Right lobe of liver (tissue), 6 donors: Measurements from ENCODE around the gene BAIAP2. TPM values are rescaled to one million over a fixed set of nuclear protein-coding genes. Genes with fewer than 3 reads are reported as not detected.
"Not testable (repeated sequence)": the region's sequence is repeated elsewhere in the genome, so short reads cannot be mapped to it uniquely, and the experiment has no call there.

Experiments
- ATAC-seq, 4 donors: fragments of 200-7000 bp; cut with Tn5 transposase; one replicate each; pipeline ENCODE4 v1.9.1; 2020; ENCODE audit warnings: mild to moderate bottlenecking in 4 of 4, moderate library complexity in 4 of 4
- DNase-seq, 3 donors: peaks; one replicate each; pipeline ENCODE4 v3.0.0-alpha.2; 2020
- H3K27ac ChIP-seq, 3 donors: fragments of 200-600 bp; one replicate each; pipeline ENCODE4 v1.8.0; 2022
- H3K27me3 ChIP-seq, 2 donors: fragments of 200-600 bp; one replicate each; pipeline ENCODE4 v1.8.0; 2022
- H3K36me3 ChIP-seq, 4 donors: fragments of 200-600 bp; sonication (generic) in 1 of 4; one replicate each; pipeline versions ENCODE4 v1.5.1 to v1.8.0; 2017 to 2022; ENCODE audit warnings: control low read depth in 1 of 4
- H3K4me1 ChIP-seq, 4 donors: fragments of 200-600 bp; sonication (generic) in 1 of 4; one replicate each; pipeline versions ENCODE4 v1.5.1 to v1.8.0; 2017 to 2022; ENCODE audit warnings: control low read depth in 1 of 4
- H3K4me3 ChIP-seq, 3 donors: fragments of 200-600 bp; one replicate each; pipeline ENCODE4 v1.8.0; 2022
- H3K9me3 ChIP-seq, 4 donors: fragments of 200-600 bp; sonication (generic) in 1 of 4; one replicate each; pipeline versions ENCODE4 v1.5.1 to v1.8.0; 2017 to 2022; ENCODE audit warnings: control low read depth in 1 of 4
- POLR2A ChIP-seq: fragments of 450-650 bp; IDR thresholded peaks from one replicate; pipeline ENCODE4 v1.6.1; 2017; ENCODE audit warnings: antibody characterized with exemption, mild to moderate bottlenecking
- WGBS: methylation state at CpG from one replicate; pipeline ENCODE4 v1.1.6; 2018; ENCODE audit warnings: low coverage, low lambda C conversion rate; ENCODE audit not compliant: insufficient coverage; ENCODE audit errors: missing lambda C conversion rate; 5-methylcytosine and 5-hydroxymethylcytosine counted together
- intact Hi-C, 2 donors: fragments of 100-400 bp; cut with DNase I; formaldehyde crosslinking; loops; one replicate each; pipeline versions ENCODE4 v1.11.2 to v1.14.1; 2022
- total RNA-seq, 6 experiments: library from RNA; depleted of rRNA in 2 of 6; stranded (reverse); fragments of >200 nt in 2 of 6; fragmentation: NEBNext Ultra II Directional in 3 of 6; extraction: Animal tissue kit (Norgen Biotek cat#: 25700) in 3 of 6; gene quantifications; one replicate each; pipeline versions ENCODE4 v1.1.0 to v1.2.4, GENCODE V29; 2016 to 2023
- TF ChIP-seq, protein P1 (sequence below), 4 donors: fragments of 200-600 bp in 3 of 4; fragments of 450-650 bp in 1 of 4; IDR thresholded peaks; one replicate each; pipeline versions ENCODE4 v1.5.1 to v1.8.0; 2016 to 2022; ENCODE audit warnings: antibody characterized with exemption in 4 of 4, mild to moderate bottlenecking in 2 of 4
- donor health status: DM: no; HTN: yes; CAD: no.
- donor health status: DM: no; HTN: no; CAD: no.
- donor health status: DM: no; HTN: no; CAD: no.
- donor health status: DM: no; HTN: yes; CAD: no.
- donor health status: DM: no; HTN: yes; CAD: no.

The BAIAP2 gene
- total RNA-seq, 6 experiments from 2014 or later: 46.6 to 139 (median 63.3) TPM

DNA sequence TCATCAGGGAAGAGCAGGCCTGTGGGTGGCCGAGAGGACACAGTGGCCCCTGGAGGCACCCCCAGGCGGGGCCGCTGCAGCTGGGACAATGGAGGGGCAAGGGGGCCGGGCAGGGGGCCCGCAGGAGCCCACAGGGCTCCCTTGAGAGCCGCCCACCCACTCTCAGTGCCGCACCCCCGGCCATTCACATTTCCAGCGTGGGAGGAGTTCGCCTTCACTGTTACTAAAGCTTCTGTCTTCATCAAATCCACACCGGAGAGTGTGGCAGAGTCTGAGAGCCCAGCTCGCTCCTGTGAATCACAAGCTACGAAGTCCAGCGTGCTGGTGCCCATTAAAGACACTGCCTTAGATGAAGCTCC is 109.5 kb downstream of the BAIAP2 start:
- WGBS: 77% methylated on average over 4 of the region's 14 CpGs
- Histone ChIP-seq H3K27ac (no peak overlapping the region), H3K4me1 (peaks cover 0 to 7% (median 0%) of the 10 kb centered on the region in 4 donors), H3K36me3 (no peaks in the 10 kb centered on the region), H3K9me3 (no peaks in the 10 kb centered on the region), H3K4me3 (no peak overlapping the region), H3K27me3 (no peaks in the 10 kb centered on the region)
- DNase-seq (no peak), ATAC-seq (no peak)
- TF ChIP-seq, protein P1, sequence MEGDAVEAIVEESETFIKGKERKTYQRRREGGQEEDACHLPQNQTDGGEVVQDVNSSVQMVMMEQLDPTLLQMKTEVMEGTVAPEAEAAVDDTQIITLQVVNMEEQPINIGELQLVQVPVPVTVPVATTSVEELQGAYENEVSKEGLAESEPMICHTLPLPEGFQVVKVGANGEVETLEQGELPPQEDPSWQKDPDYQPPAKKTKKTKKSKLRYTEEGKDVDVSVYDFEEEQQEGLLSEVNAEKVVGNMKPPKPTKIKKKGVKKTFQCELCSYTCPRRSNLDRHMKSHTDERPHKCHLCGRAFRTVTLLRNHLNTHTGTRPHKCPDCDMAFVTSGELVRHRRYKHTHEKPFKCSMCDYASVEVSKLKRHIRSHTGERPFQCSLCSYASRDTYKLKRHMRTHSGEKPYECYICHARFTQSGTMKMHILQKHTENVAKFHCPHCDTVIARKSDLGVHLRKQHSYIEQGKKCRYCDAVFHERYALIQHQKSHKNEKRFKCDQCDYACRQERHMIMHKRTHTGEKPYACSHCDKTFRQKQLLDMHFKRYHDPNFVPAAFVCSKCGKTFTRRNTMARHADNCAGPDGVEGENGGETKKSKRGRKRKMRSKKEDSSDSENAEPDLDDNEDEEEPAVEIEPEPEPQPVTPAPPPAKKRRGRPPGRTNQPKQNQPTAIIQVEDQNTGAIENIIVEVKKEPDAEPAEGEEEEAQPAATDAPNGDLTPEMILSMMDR (IDR thresholded peaks at IDR 0.05): no peak
- no peak for TF ChIP-seq POLR2A
- intact Hi-C loops: loop anchor here in 1 of 2 donors (10.0 kb wide), 2 partner anchors 50 to 90 kb away; partner anchors contain the start of genes NDUFAF8 and TEPSIN

DNA sequence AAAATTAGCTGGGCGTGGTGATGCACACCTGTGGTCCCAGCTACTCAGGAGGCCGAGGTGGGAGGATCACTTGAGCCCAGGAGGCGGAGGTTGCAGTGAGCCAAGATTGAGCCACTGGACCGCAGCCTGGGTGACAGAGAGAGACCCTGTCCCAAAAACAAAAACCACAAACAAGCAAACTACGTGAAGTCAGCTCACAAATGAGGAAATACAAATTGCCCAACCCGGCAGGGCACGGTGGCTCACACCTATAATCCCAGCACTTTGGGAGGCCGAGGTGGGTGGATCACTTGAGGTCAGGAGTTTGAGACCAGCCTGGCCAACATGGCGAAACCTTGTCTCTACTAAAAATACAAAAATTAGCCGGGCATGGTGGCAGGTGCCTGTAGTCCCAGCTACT is 111.3 kb downstream of the BAIAP2 start:
- H3K4me1 ChIP-seq, H3K36me3 ChIP-seq, H3K4me3 ChIP-seq, H3K27me3 ChIP-seq, ATAC-seq, DNase-seq, H3K9me3 ChIP-seq, H3K27ac ChIP-seq: not testable (repeated sequence)
- intact Hi-C loops: loop anchor here in 1 of 2 donors (10.0 kb wide), 2 partner anchors 49 to 89 kb away; partner anchors contain the start of genes NDUFAF8 and TEPSIN
- 62% methylated on average over 6 of the region's 10 CpGs for WGBS

DNA sequence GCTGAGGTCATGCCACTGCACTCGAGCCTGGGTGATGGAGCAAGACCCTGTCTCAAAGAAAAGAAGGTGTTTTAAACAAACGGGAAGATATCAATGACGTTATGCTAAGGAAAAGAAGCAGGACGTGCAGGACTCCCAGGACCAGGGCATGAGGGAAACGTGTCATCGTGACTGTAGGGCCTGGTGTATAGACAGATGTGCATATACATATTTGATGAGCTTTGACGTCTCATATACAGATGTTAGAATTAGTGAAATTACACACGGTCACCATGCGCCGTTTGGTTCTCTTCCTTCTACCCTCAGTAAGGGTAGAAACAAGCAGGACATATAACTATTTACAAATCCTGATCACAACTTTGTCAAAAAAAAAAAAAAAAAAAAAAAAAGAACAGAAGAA is 112.8 kb downstream of the BAIAP2 start:
- H3K36me3 ChIP-seq: no peaks in the 10 kb centered on the region
- H3K9me3 ChIP-seq: no peaks in the 10 kb centered on the region
- TF ChIP-seq, protein P1 (IDR thresholded peaks at IDR 0.05): no peak
- TF ChIP-seq POLR2A: no peak
- H3K27ac ChIP-seq: no peak overlapping the region
- intact Hi-C loops: loop anchor here in 1 of 2 donors (10.0 kb wide), 2 partner anchors 47 to 87 kb away; partner anchors contain the start of genes NDUFAF8 and TEPSIN
- peaks cover 0 to 3% (median 0%) of the 10 kb centered on the region in 4 donors for H3K4me1 ChIP-seq
- WGBS: 57% methylated on average over 10 of the region's 10 CpGs
- no peaks in the 10 kb centered on the region for H3K27me3 ChIP-seq
- no peak overlapping the region for H3K4me3 ChIP-seq
- no peak for DNase-seq
- no peak for ATAC-seq

DNA sequence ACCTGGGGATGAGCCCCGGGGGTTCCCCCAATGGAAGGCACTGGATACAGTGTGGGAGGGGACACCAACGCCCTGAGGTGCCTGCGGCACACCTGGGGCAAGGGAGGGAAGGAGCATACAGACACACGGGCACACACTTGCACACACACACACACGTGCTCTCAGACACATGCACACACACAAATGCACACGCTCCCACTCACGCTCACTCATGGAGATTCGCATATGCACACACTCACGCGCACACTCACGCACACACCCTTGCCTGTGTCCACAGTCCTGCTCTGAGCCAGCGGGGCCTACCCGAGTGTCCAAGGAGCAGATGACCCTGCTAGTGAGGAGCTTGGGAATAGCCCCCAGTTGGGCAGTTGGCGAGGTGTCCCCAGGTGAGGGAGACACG is 113.6 kb downstream of the BAIAP2 start:
- no peak for ATAC-seq
- 60% methylated on average over 2 of the region's 15 CpGs for WGBS
- Histone ChIP-seq H3K4me1 (no peaks in the 10 kb centered on the region), H3K4me3 (no peak overlapping the region), H3K9me3 (no peaks in the 10 kb centered on the region), H3K36me3 (no peaks in the 10 kb centered on the region), H3K27ac (no peak overlapping the region), H3K27me3 (no peaks in the 10 kb centered on the region)
- DNase-seq: no peak
- TF ChIP-seq POLR2A: no peak
- TF ChIP-seq, protein P1 (IDR thresholded peaks at IDR 0.05): no peak
- intact Hi-C loops: loop anchor here in 1 of 2 donors (10.0 kb wide), 2 partner anchors 46 to 86 kb away; partner anchors contain the start of genes NDUFAF8 and TEPSIN

GRCh38 chr17:81148986-81149533 is 114.1 kb downstream of the BAIAP2 start:
- Histone ChIP-seq H3K9me3 (no peaks in the 10 kb centered on the region), H3K27me3 (no peaks in the 10 kb centered on the region), H3K36me3 (no peaks in the 10 kb centered on the region), H3K4me3 (no peak overlapping the region), H3K4me1 (no peaks in the 10 kb centered on the region), H3K27ac (no peak overlapping the region)
- DNase-seq: peak in 1 of 3 donors; percentile 30
- ATAC-seq: peak in 3 of 4 donors; percentile 32 to 51 (median 48)
- 29% methylated on average over 3 of the region's 14 CpGs for WGBS
- no peak for TF ChIP-seq POLR2A
- intact Hi-C loops: loop anchor here in 1 of 2 donors (10.0 kb wide), 2 partner anchors 46 to 86 kb away; partner anchors contain the start of genes NDUFAF8 and TEPSIN
